MM.1S (cell line): ENCODE data around the gene UNC5A.

Experiments used
- DNase-seq: peaks from one replicate; pipeline ENCODE4 v3.0.0-alpha.2; 2015
- H2AFZ ChIP-seq: fragments of 300-600 bp; sonication (generic); 2 replicates; pipeline ENCODE4 v1.6.0; 2016; ENCODE audit warnings: antibody characterized with exemption, low read length
- H3F3A ChIP-seq: fragments of 300-600 bp; sonication (generic); 2 replicates; pipeline ENCODE4 v1.6.1; 2016; ENCODE audit warnings: mild to moderate bottlenecking, antibody characterized with exemption, low read length, moderate library complexity, mixed read lengths; ENCODE audit not compliant: insufficient read depth
- H3K27ac ChIP-seq: fragments of 300-600 bp; sonication (generic); 2 replicates; pipeline ENCODE4 v1.5.1; 2016; ENCODE audit warnings: mild to moderate bottlenecking, low read length
- H3K27me3 ChIP-seq: fragments of 300-600 bp; sonication (generic); replicated peaks from 2 replicates; pipeline ENCODE4 v1.6.0; 2016; ENCODE audit warnings: low read length; ENCODE audit not compliant: insufficient read depth
- H3K36me3 ChIP-seq: fragments of 300-600 bp; sonication (generic); replicated peaks from 2 replicates; pipeline ENCODE4 v1.6.1; 2016; ENCODE audit warnings: mild to moderate bottlenecking, low read length, mixed read lengths; ENCODE audit not compliant: insufficient read depth
- H3K4me1 ChIP-seq: fragments of 300-600 bp; sonication (generic); 2 replicates; pipeline ENCODE4 v1.6.1; 2016; ENCODE audit warnings: low read length, mixed read lengths
- H3K4me2 ChIP-seq: fragments of 300-600 bp; sonication (generic); 2 replicates; pipeline ENCODE4 v1.6.0; 2016; ENCODE audit warnings: low read depth, low read length
- H3K4me3 ChIP-seq: fragments of 300-600 bp; sonication (generic); 2 replicates; pipeline ENCODE4 v1.5.1; 2016; ENCODE audit warnings: low read length, mixed read lengths
- H3K79me2 ChIP-seq: fragments of 300-600 bp; sonication (generic); 2 replicates; pipeline ENCODE4 v1.6.1; 2016; ENCODE audit warnings: mixed run types, low read length, mixed read lengths
- H3K9ac ChIP-seq: fragments of 300-600 bp; sonication (generic); 2 replicates; pipeline ENCODE4 v1.6.1; 2016; ENCODE audit warnings: low read length, mixed read lengths
- H3K9me2 ChIP-seq: fragments of 300-600 bp; sonication (generic); replicated peaks from 2 replicates; pipeline ENCODE4 v1.6.1; 2016; ENCODE audit warnings: mild to moderate bottlenecking, low read length, mixed read lengths; ENCODE audit not compliant: insufficient read depth
- H3K9me3 ChIP-seq: fragments of 300-600 bp; sonication (generic); replicated peaks from 2 replicates; pipeline ENCODE4 v1.6.1; 2016; ENCODE audit warnings: mild to moderate bottlenecking, low read length, mixed read lengths; ENCODE audit not compliant: insufficient read depth
- H4K20me1 ChIP-seq: fragments of 300-600 bp; sonication (generic); 2 replicates; pipeline ENCODE4 v1.6.1; 2016; ENCODE audit warnings: mild to moderate bottlenecking, low read length, moderate library complexity, mixed read lengths; ENCODE audit not compliant: insufficient read depth
- CTCF ChIP-seq: fragments of 300-600 bp; sonication (generic); IDR thresholded peaks from 2 replicates; pipeline ENCODE4 v1.5.1; 2016; ENCODE audit warnings: antibody characterized with exemption, low read length, mixed read lengths
- EZH2 ChIP-seq: fragments of 300-600 bp; sonication (generic); optimal IDR thresholded peaks from 2 replicates; pipeline ENCODE3; 2017; ENCODE audit warnings: low read depth, mild to moderate bottlenecking, antibody characterized with exemption, low read length, mixed read lengths
- EZH2phosphoT487 ChIP-seq: fragments of 300-600 bp; sonication (generic); IDR thresholded peaks from 2 replicates; pipeline ENCODE4 v1.6.1; 2018; ENCODE audit warnings: antibody characterized with exemption, low read length

The UNC5A gene

GRCh38 chr5:176895831-176896230, 85.5 kb downstream of the UNC5A start:
- no peaks in the 10 kb centered on the region for H3K9me2 ChIP-seq
- TF ChIP-seq EZH2phosphoT487 (no peak), CTCF (no peak), EZH2 (no peak)
- no peak overlapping the region for H3K9ac ChIP-seq
- no peak for DNase-seq
- H3K9me3 ChIP-seq, result no peaks in the 10 kb centered on the region
- H2AFZ ChIP-seq, result no peak overlapping the region
- H3K4me2 ChIP-seq, result no peak overlapping the region
- H3K4me3 ChIP-seq, result no peak overlapping the region
- H3K79me2 ChIP-seq, result no peaks in the 10 kb centered on the region
- no peaks in the 10 kb centered on the region for H3K4me1 ChIP-seq
- H3K27me3 ChIP-seq, result peaks cover 6% of the 10 kb centered on the region
- no peak overlapping the region for H3K27ac ChIP-seq
- H4K20me1 ChIP-seq, result no peaks in the 10 kb centered on the region
- no peaks in the 10 kb centered on the region for H3K36me3 ChIP-seq
- no peaks in the 10 kb centered on the region for H3F3A ChIP-seq

- H3K4me1 ChIP-seq, result no peaks in the 10 kb centered on the region
- H3K79me2 ChIP-seq, result no peaks in the 10 kb centered on the region
- H3K9ac ChIP-seq, result no peak overlapping the region
- H3K27ac ChIP-seq, result no peak overlapping the region
- H3F3A ChIP-seq, result no peaks in the 10 kb centered on the region
- H3K9me2 ChIP-seq, result no peaks in the 10 kb centered on the region
- H2AFZ ChIP-seq, result no peak overlapping the region
- no peak overlapping the region for H3K4me3 ChIP-seq
- no peaks in the 10 kb centered on the region for H4K20me1 ChIP-seq
- H3K36me3 ChIP-seq, result no peaks in the 10 kb centered on the region
- TF ChIP-seq EZH2 (no peak), CTCF (no peak), EZH2phosphoT487 (no peak)
- no peak for DNase-seq
- no peaks in the 10 kb centered on the region for H3K9me3 ChIP-seq
- no peaks in the 10 kb centered on the region for H3K27me3 ChIP-seq
- no peak overlapping the region for H3K4me2 ChIP-seq
Measured at GRCh38 chr5:176897263-176897662, 86.9 kb downstream of the UNC5A start.

GRCh38 chr5:176899296-176899891, 89.0 kb downstream of the UNC5A start, which contains the start of gene HK3:
Gene HK3 (minus strand): TSS chr5:176899346. CDS start chr5:176896159, 3,187 bp downstream.
- TF ChIP-seq EZH2phosphoT487 (no peak), CTCF (no peak), EZH2 (no peak)
- Histone ChIP-seq H3K4me2 (no peak within 1 kb of the TSS), H4K20me1 (no peaks in the 10 kb centered on the region)

More at GRCh38 chr5:176899296-176899891, 89.0 kb downstream of the UNC5A start, which contains the start of gene HK3:
- Histone ChIP-seq H3K9ac (no peak within 1 kb of the TSS), H3F3A (no peaks in the 10 kb centered on the region), H3K27ac (no peak within 1 kb of the TSS), H3K9me3 (no peaks in the 10 kb centered on the region), H3K79me2 (no peaks in the 10 kb centered on the region), H2AFZ (no peak within 1 kb of the TSS), H3K27me3 (no peaks in the 10 kb centered on the region), H3K4me1 (no peaks in the 10 kb centered on the region), H3K4me3 (no peak within 1 kb of the TSS), H3K36me3 (peaks cover 7% of the 10 kb centered on the region; the same call in 1 of the 2 replicates), H3K9me2 (no peaks in the 10 kb centered on the region)
- no peak for DNase-seq
